ENCODE results near the gene PLP2.

Gene PLP2

DNA sequence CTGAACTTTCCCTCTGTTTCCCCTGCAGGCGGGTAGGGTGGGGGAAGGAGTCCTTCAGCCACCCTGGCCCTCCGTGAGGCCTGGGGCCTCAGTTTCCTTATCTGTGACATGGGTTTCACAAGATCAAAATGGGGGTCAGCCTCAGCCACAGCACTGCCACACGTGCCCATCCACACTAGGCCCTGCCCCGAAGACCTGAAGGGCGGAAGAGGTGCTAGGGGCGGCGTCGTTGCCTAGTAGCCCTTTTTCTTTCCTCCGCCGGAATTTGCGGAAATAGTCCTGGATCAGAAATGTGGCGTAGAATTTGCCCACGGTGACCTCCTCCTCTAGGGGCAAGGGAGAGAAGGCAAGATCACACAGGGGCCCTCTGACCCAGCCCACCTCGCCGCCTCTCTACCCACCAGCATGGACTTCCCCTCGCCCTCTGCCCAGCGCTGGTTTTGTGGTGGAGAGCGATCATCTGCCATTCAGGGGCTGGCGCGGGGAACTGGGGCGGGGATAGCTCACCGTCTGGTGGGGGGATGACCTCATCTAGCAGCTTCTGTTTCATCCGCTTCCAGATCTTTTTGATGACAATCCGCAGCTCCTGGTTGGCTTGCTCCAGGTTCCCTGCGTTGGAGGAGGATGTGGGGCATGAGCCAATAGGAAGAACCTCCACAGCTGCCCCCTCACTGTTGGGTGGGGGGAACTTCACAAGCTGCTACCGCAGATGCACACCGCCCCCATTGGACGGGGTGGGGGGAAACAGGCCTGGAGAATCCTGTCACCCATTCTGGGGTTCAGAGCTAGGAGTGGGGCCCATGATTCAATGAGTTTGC lies 37.9 kb downstream of the PLP2 start:
- no peak for DNase-seq (ENCODE audit: low spot score)

DNA sequence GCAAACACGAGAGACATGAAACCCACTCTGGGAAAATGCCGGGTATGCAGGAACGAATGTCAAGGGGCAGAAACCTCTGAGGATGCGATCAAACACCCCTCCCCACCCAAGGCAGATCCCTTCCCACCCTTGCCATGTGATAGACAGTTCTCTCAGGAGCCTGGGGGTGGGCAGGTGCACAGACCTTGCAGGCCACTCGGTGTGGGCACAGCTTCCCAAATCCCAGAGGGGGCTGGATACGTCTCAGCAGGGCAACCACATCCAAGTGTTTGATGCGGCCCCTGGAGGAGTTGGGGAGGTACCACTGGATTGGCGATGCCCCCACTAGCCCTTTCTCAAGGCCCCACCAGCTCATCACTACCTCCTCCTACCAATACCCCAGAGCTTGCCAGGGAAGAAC lies 38.7 kb downstream of the PLP2 start:
- no peak for DNase-seq (ENCODE audit: low spot score)

DNA sequence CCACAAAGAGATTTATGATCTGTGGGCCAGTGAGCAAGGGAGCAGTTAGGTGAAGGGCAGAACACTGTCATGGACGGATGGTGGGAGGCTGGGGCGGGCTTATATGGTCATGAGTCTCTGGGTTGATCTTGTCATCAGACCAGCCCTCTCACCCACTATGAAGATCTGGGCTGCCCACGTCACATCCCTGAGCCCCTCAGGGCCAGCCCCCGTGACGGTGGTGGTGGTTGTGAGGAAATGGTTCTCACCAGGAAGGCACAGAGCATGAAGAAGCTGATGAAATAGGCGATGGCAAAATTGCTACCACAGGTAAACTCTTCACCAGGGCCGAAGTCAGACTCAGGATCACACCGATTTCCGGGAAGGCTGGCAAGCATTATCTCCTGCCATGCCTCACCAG lies 39.4 kb downstream of the PLP2 start:
- no peak for DNase-seq (ENCODE audit: low spot score)

DNA sequence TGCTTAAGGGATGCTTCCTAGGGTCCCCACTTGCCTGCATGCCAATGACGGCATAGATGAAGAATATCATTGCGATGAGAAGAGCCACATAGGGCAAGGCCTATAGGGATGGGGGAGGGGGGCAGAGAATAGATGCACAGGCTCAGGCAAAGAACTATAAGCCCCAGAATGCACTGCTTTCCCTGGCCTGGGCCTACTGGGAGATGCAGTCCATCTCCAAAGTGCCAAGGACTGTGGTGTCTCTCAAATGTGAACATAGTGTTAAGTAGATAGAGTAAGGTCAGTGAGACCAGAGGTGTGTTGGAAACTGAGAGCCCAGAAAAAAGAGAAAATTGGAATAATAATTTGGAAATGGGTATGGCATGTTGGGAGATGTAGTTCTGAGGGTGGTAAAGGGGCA lies 40.5 kb downstream of the PLP2 start:
- DNase-seq (ENCODE audit: low spot score), result no peak

DNA sequence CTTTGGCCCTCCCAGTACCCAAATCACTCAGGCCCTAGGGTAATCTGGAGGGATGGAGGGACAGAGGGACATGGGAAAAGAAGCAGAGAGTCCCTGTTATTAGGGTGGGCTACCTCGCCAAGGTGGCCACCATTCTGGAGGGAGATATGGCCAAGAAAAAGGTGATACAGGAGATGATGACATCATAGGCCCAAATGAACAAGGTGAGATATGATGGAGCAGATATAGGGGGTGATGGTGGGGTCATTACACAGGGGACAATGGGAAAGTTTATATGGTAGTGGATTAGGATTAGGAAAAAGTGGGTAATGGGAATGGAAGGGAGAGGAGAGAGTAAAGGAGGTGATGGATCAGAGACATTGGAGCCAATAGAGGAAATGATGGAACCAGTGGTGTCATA lies 41.2 kb downstream of the PLP2 start:
- no peak for DNase-seq (ENCODE audit: low spot score)

DNA sequence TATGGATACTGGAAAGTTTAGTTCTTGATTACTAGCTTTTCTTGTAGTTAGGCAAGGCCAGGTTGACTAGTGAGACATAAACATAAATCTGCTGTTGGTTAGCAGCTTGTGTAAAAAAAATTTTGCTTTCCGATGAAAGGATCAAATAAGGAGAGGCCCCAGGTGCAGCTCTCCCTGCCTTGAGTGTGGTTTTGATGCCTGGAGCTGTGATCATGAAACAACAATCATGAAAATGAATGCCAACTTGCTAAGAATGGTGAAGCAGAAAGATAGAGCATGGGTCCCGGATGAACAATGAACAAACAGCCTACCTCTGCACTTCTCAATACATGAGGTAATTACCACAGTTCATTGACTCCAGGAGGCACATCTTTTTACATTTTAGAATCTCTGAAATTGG lies 42.7 kb downstream of the PLP2 start:
- DNase-seq (ENCODE audit: low spot score), result no peak

DNA sequence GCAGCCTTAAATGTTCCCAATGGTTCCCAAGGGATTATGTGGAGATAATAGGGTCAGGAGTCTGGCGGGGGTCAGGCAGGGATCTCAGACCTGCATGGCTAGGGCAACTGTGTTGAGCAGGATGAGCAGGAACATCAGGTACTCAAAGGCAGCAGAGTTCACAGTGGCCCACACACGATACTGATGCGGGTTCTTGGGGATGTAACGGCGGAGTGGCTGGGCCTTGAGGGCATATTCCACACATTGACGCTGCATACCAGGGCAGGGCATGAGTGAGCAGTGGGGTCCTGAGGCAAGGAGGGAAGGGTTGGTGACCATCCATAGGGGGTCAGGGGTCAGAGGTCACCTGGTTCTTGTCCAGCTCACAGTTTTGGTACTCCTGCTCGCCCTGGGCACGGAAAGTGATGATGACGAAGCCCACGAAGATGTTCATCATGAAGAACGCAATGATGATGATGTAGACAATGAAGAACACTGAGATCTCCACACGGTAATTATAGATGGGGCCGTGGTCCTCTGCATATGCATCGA lies 43.4 kb downstream of the PLP2 start:
- DNase-seq (ENCODE audit: low spot score), result no peak

DNA sequence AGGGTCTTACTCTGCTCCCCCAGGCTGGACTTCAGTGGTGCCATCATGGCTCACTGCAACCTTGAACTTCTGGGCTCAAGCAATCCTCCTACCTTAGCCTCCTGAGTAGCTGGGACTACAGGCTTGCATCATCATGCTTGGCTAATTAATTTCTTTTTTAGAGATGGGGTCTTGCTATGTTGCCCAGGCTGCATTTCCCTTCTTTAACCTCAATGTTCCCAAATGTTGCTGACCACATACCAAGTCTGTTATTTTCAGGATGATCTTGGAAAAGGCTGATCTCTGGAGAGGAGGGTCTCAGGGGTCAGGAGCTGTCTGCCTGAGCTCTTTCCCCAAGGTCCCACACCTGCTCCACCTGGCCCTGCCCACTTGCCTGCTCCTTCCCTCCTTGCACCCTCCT lies 48.4 kb downstream of the PLP2 start:
- no peak for DNase-seq (ENCODE audit: low spot score)

DNA sequence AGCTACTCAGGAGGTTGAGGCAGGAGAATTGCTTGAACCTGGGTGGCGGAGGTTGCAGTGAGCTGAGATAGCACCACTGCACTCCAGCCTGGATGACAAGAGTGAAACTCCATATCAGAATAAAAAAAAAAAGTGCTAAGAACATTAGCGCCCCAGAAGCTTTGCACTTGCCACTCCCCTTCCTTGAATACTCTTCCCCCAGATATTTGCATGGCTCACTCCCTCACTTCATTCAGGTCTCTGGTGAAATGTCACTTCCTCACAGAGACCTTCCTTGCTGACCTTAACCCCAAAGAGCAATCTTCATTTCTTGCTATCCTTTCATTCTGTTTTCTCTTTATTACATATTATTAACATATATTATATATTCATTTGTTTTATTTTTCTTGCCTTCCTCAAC lies 50.2 kb downstream of the PLP2 start:
- no peak for DNase-seq (ENCODE audit: low spot score)
